Measurements from ENCODE around the gene CACNG6. TPM values are rescaled to one million over a fixed set of nuclear protein-coding genes. Genes with fewer than 3 reads are reported as not detected.

The CACNG6 gene
- total RNA-seq, 3 donors from 2014 or later: not detected

DNA sequence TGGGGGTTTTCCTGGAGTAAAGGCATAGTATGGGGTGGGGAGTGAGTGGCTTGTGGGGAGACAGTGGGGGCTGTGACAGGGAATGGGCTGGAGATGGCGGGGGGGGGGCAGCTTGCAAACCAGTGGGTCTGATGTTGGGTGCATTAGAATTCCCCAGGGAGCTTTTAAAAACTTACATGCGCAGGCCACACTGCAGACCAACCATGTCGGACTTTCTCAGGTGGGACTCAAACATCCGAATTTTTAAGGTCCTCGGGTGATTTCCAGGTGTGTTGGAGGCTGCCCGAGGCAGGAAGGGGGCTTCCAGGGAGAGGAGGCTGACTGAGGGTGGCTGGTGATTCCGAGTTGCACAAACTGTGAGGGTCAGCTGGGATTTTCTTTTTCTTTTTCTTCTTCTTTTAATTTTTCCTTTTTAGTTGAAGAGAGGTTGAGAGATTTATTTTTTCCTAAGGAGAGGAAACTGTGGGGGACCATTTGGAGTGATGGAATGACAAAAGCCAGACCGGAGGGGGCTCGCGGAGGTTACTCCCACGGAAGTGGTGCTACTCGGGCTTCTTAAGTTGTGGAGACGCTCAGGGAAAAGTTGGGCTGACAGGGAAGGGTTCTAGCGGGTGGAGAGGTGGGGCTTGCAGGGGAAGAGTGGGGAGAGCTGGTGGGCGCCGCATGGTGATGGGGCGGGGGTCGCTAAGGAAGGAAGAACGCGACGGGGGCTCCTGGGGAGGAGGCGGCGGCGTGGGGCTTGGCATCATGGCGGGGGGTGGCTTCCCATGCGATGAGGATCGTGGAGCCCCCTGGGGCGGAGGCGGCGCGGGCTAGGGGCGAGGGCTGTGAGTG lies 29.7 kb upstream of the CACNG6 start:
- H3K4me1 ChIP-seq: no peaks in the 10 kb centered on the region
- H3K4me3 ChIP-seq: no peak overlapping the region
- intact Hi-C loops (cut with DNase I; ENCODE audit: low total_unique reads): no loop called here
- H3K36me3 ChIP-seq: no peaks in the 10 kb centered on the region
- peaks cover 9 to 88% of the 10 kb centered on the region in 2 donors for H3K27me3 ChIP-seq
- DNase-seq (ENCODE audit: low spot score in 2 of 2): no peak
- H3K27ac ChIP-seq: no peak overlapping the region
- no peaks in the 10 kb centered on the region for H3K9me3 ChIP-seq
- no peak for TF ChIP-seq POLR2A (IDR thresholded peaks at IDR 0.05)
- TF ChIP-seq, protein P1, sequence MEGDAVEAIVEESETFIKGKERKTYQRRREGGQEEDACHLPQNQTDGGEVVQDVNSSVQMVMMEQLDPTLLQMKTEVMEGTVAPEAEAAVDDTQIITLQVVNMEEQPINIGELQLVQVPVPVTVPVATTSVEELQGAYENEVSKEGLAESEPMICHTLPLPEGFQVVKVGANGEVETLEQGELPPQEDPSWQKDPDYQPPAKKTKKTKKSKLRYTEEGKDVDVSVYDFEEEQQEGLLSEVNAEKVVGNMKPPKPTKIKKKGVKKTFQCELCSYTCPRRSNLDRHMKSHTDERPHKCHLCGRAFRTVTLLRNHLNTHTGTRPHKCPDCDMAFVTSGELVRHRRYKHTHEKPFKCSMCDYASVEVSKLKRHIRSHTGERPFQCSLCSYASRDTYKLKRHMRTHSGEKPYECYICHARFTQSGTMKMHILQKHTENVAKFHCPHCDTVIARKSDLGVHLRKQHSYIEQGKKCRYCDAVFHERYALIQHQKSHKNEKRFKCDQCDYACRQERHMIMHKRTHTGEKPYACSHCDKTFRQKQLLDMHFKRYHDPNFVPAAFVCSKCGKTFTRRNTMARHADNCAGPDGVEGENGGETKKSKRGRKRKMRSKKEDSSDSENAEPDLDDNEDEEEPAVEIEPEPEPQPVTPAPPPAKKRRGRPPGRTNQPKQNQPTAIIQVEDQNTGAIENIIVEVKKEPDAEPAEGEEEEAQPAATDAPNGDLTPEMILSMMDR (IDR thresholded peaks at IDR 0.05): no peak

DNA sequence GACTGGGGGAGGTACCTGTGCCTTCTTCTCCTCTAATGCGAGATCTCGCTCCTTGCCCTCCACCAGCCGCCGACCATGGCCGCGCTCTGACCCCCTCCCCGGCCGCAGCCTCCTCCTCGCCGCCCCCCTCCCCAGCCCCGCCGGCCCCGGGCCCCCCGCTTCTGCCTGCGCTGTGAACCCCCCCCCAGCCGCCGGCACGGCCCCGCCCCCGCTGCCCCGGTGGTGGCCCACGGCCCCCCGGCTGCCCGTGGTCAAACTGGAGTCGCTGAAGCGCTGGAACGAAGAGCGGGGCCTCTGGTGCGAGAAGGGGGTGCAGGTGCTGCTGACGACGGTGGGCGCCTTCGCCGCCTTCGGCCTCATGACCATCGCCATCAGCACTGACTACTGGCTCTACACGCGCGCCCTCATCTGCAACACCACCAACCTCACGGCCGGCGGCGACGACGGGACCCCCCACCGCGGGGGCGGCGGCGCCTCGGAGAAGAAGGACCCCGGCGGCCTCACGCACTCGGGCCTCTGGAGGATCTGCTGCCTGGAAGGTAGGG lies 28.5 kb upstream of the CACNG6 start, which contains the start of gene CACNG8:
CACNG8 (plus strand) TSS at position 51 of the 545 bp plus-strand sequence.
- Histone ChIP-seq H3K4me3 (no peak within 1 kb of the TSS), H3K27me3 (peaks cover 9 to 79% of the 10 kb centered on the region in 2 donors), H3K36me3 (no peaks in the 10 kb centered on the region), H3K27ac (no peak within 1 kb of the TSS), H3K4me1 (no peaks in the 10 kb centered on the region), H3K9me3 (no peaks in the 10 kb centered on the region)
- TF ChIP-seq, protein P1 (IDR thresholded peaks at IDR 0.05): no peak
- no peak for TF ChIP-seq POLR2AphosphoS5 (IDR thresholded peaks at IDR 0.05)
- TF ChIP-seq POLR2A (IDR thresholded peaks at IDR 0.05): no peak
- intact Hi-C loops (cut with DNase I; ENCODE audit: low total_unique reads): no loop called here
- no peak for DNase-seq (ENCODE audit: low spot score in 2 of 2)

DNA sequence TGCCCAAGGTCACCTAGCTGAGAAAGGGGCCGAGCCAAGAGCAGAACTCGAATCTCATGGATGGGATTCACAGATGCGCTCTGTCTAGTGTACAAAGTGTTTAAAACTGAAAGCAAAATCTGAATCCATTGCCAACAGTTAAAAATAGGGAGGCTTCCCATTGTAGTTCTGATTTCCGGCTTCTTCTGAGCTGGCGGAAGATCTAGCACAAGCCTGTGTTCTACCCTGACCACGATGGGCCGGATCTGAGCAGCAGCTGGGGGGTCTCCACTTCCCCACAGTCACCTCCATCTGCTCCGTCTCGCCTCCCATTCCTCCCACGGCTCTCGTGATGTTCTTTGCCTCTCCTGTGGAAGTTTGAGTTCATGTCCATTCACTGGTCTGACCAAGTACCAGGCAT lies 26.3 kb upstream of the CACNG6 start:
- intact Hi-C loops (cut with DNase I; ENCODE audit: low total_unique reads): no loop called here
- DNase-seq (ENCODE audit: low spot score in 2 of 2): no peak
- no peaks in the 10 kb centered on the region for H3K36me3 ChIP-seq
- H3K9me3 ChIP-seq: no peaks in the 10 kb centered on the region
- no peak overlapping the region for H3K27ac ChIP-seq
- H3K27me3 ChIP-seq: peaks cover 5 to 59% of the 10 kb centered on the region in 2 donors
- no peaks in the 10 kb centered on the region for H3K4me1 ChIP-seq
- H3K4me3 ChIP-seq: peak overlapping the region in 1 of 3 donors; percentile 41
- TF ChIP-seq, protein P1 (IDR thresholded peaks at IDR 0.05): no peak

DNA sequence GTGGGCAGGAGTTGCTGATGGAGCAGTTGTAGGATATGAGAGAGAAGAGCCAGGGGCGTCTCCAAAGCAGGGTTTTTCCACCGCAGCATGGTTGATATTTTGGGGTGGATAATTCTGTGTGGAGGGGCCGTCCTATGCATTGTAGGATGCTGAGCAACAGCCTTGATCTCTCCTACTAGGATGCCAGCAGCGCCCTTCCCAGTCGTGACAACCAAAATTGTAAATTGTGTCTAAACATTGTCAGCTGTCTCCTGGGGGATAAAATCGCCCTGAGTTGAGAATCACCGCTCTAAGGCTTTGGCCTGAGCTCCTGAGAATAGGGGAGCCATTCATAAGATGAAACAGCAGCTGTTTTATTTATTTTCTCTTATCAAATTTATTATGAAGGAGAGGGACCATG lies 24.5 kb upstream of the CACNG6 start:
- H3K4me3 ChIP-seq: no peak overlapping the region
- H3K4me1 ChIP-seq: no peaks in the 10 kb centered on the region
- H3K36me3 ChIP-seq: no peaks in the 10 kb centered on the region
- intact Hi-C loops (cut with DNase I; ENCODE audit: low total_unique reads): no loop called here
- peaks cover 5 to 48% of the 10 kb centered on the region in 2 donors for H3K27me3 ChIP-seq
- DNase-seq (ENCODE audit: low spot score in 2 of 2): no peak
- TF ChIP-seq POLR2AphosphoS5 (IDR thresholded peaks at IDR 0.05) (no peak), POLR2A (IDR thresholded peaks at IDR 0.05) (no peak)
- no peak overlapping the region for H3K27ac ChIP-seq
- no peaks in the 10 kb centered on the region for H3K9me3 ChIP-seq

DNA sequence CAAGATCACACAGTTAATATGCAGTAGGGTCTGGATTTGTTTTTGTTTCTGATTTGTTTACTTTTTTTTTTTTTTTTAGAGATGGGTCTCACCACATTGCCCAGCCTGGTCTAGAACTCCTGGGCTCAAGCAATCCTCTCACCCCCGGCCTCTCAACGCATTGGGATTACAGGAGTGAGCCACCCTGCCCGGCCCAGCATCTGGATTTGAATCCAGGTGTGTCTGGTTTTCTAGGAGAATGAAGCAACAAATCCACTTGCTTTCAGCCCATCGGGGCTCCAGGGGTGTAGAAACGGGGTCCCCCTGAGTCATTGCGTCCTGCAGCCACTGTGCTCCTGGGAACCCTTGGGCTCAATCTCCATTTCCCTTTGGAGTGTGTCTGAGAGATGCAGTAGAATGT lies 22.1 kb upstream of the CACNG6 start:
- intact Hi-C loops (cut with DNase I; ENCODE audit: low total_unique reads): no loop called here
- H3K27me3 ChIP-seq: peaks cover 0 to 29% of the 10 kb centered on the region in 2 donors

More for the DNA sequence above, 22.1 kb upstream of the CACNG6 start:
- no peaks in the 10 kb centered on the region for H3K36me3 ChIP-seq
- no peak overlapping the region for H3K27ac ChIP-seq
- H3K4me1 ChIP-seq: no peaks in the 10 kb centered on the region
- H3K4me3 ChIP-seq: no peak overlapping the region
- TF ChIP-seq POLR2AphosphoS5 (IDR thresholded peaks at IDR 0.05) (no peak), POLR2A (IDR thresholded peaks at IDR 0.05) (no peak)
- TF ChIP-seq, protein P1 (IDR thresholded peaks at IDR 0.05): no peak
- DNase-seq (ENCODE audit: low spot score in 2 of 2): no peak
- H3K9me3 ChIP-seq: no peaks in the 10 kb centered on the region

Measured in breast epithelium (tissue), 4 donors.